Bronchial epithelial cell (primary cell): Measurements from ENCODE around the gene GALNS. TPM values are rescaled to one million over a fixed set of nuclear protein-coding genes. Genes with fewer than 3 reads are reported as not detected.

Experiments
- DNase-seq: peaks from one replicate; pipeline ENCODE4 v3.0.0-alpha.2; 2010; ENCODE audit warnings: low read depth
- FAIRE-seq: peaks from 2 replicates; lab custom pipeline; 2011; peaks lifted over from hg19 to GRCh38; lab: Jason Lieb, UNC
- H3K27me3 ChIP-seq: 2 replicates; pipeline ENCODE4 v1.5.1; 2011; ENCODE audit warnings: low read length; ENCODE audit not compliant: control insufficient read depth, insufficient read depth
- H3K36me3 ChIP-seq: 2 replicates; pipeline ENCODE4 v1.5.1; 2011; ENCODE audit warnings: low read length; ENCODE audit not compliant: control insufficient read depth, insufficient read depth
- H3K4me3 ChIP-seq: 2 replicates; pipeline ENCODE4 v1.5.1; 2011; ENCODE audit warnings: mild to moderate bottlenecking, low read depth, low read length, control low read depth
- total RNA-seq: library from RNA; depleted of rRNA; stranded (reverse); fragments of >200 nt; gene quantifications from 2 replicates; pipeline ENCODE4 v1.2.1, GENCODE V29; 2014
- TF ChIP-seq, protein P1 (sequence below): IDR thresholded peaks from 2 replicates; pipeline ENCODE4 v1.5.1; 2011; ENCODE audit warnings: mild to moderate bottlenecking, moderate library complexity, low read length, control low read depth, inconsistent platforms; ENCODE audit not compliant: insufficient read depth, severe bottlenecking

Gene GALNS
- total RNA-seq, 1 donor from 2014 or later: 16.3 TPM

DNA sequence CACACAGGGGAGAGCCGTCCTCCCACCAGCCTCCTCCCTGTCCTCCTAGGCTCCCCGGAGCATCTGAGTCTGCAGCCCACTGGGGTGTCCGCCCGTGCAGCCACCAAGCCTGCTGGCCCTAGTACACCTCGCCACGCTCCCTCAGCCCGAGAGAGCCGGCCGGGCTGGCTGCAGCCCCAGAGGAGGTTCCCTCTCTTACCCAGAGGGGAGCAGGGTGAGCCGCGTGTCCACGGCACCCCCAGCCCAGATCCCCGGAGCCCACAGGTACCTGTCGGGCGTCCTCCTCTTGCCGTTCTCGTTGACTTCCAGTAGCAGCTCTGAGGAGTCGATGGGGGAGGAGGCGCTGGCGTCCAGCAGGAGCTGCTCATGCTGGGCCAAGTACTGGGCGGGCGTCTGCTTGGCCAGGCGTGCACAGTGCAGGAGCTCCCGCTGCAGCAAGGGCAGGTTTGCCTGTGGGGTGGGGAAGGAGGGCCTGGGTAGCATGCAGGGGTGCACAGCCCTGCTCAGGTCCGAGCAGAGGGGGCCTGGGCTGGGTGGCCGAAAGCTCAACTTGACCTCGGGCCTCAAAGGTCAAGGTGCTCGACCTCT is 29.0 kb upstream of the GALNS start:
- H3K27me3 ChIP-seq: peaks cover 2% of the 10 kb centered on the region
- FAIRE-seq: no peak
- H3K36me3 ChIP-seq: no peaks in the 10 kb centered on the region
- H3K4me3 ChIP-seq: no peak overlapping the region
- DNase-seq: no peak
- TF ChIP-seq, protein P1, sequence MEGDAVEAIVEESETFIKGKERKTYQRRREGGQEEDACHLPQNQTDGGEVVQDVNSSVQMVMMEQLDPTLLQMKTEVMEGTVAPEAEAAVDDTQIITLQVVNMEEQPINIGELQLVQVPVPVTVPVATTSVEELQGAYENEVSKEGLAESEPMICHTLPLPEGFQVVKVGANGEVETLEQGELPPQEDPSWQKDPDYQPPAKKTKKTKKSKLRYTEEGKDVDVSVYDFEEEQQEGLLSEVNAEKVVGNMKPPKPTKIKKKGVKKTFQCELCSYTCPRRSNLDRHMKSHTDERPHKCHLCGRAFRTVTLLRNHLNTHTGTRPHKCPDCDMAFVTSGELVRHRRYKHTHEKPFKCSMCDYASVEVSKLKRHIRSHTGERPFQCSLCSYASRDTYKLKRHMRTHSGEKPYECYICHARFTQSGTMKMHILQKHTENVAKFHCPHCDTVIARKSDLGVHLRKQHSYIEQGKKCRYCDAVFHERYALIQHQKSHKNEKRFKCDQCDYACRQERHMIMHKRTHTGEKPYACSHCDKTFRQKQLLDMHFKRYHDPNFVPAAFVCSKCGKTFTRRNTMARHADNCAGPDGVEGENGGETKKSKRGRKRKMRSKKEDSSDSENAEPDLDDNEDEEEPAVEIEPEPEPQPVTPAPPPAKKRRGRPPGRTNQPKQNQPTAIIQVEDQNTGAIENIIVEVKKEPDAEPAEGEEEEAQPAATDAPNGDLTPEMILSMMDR: no peak

- TF ChIP-seq, protein P1: no peak
- no peak for FAIRE-seq
- Histone ChIP-seq H3K4me3 (no peak overlapping the region), H3K27me3 (peaks cover 2% of the 10 kb centered on the region), H3K36me3 (no peaks in the 10 kb centered on the region)
- DNase-seq: no peak
Observed at GRCh38 chr16:88884569-88885271, 28.0 kb upstream of the GALNS start.

- FAIRE-seq (no peak), DNase-seq (no peak)
- no peaks in the 10 kb centered on the region for H3K36me3 ChIP-seq
- H3K4me3 ChIP-seq: no peak overlapping the region
- TF ChIP-seq, protein P1: no peak
- H3K27me3 ChIP-seq: peaks cover 2% of the 10 kb centered on the region
Observed at GRCh38 chr16:88883946-88884345, 27.2 kb upstream of the GALNS start.

GRCh38 chr16:88883117-88883895 is 26.6 kb upstream of the GALNS start:
- TF ChIP-seq, protein P1: no peak
- FAIRE-seq: no peak
- Histone ChIP-seq H3K27me3 (peaks cover 2% of the 10 kb centered on the region), H3K36me3 (no peaks in the 10 kb centered on the region), H3K4me3 (no peak overlapping the region)
- DNase-seq: no peak

DNA sequence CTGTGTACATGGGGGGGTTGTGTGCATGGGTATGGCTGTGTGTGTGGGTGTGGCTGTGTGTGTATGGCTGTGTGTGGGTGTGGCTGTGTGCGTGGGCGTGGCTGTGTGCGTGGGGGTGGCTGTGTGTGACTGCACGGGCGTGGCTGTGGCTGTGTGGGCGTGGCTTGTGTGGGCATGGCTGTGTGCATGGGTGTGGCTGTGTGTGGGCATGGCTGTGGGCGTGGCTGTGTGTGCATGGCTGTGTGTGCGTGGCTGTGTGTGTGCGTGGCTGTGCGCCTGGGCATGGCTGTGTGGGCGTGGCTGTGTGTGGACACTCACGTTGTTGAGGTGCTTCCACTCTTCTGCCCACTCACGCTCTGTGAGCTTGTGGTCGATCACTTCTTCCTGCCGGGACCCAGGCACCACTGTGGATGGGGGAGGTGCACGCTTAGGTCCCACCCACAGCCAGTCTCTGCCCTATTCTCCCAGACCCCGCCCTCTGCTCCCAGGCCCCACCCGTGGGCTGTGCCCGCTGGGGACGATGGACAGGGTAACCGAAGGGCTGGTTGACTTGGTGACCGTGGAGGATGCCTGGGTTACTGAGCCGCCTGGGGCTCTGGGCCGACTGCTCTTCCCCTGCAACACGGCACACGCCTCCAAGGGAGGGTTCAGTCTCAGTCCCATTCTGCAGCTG is 25.7 kb upstream of the GALNS start:
- FAIRE-seq: no peak

More for the DNA sequence above, 25.7 kb upstream of the GALNS start:
- Histone ChIP-seq H3K4me3 (no peak overlapping the region), H3K36me3 (no peaks in the 10 kb centered on the region), H3K27me3 (peaks cover 4% of the 10 kb centered on the region)
- DNase-seq: no peak
- TF ChIP-seq, protein P1: no peak
